ENCODE results near the gene MARK4.

DNA sequence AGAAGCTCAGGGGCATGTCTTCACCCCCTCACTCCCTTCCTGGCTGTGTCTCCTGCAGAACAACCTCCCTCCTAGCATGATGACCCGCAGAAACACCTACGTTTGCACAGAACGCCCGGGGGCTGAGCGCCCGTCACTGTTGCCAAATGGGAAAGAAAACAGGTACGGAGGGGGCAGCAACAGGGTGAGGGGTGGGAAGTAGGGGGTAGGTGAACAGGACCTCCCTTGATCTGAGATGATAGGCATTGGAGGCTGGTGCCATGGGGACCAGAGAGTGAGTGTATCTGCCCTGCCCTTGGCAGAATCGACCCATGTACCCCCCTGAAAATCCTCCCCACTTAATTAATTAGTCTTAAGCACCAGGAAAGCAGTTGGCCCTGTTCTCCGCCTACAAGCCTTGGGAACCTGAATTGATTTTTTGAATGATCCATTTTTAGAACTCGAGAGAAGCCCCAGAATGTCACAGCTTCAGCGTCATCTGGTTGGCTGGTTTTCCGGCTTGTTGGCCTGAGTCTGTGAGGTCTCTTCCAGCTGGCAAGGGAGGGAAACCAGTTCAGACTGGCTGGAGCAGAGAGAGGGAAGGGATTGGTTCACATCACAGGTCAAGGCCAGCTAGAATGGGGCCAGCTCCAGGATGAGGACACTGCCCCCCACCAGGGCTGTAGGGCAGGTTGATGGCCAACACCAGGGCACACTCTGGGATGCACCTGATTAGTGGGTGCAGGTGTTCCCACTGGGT lies 43.4 kb downstream of the MARK4 start:
- TF ChIP-seq POLR2A (IDR thresholded peaks at IDR 0.05; ENCODE audit: low read length): no peak
- TF ChIP-seq GATA1 (IDR thresholded peaks at IDR 0.05; ENCODE audit: low read depth, low read length): no peak

All from erythroblast (primary cell).